HepG2 (cell line): ENCODE data around the gene KCNK7.

ENCODE experiments used
- ATF1 ChIP-seq: IDR thresholded peaks from 2 replicates; pipeline ENCODE4 v1.6.1; 2016; ENCODE audit warnings: mild to moderate bottlenecking, control low read depth
- ATF7 ChIP-seq, 2 experiments: fragments of 450-650 bp in 1 of 2; sonication (generic) in 1 of 2; formaldehyde crosslinking in 1 of 2; IDR thresholded peaks; 2 replicates each; pipeline versions ENCODE4 v1.4.0 to v1.6.1; 2016 to 2020; ENCODE audit warnings: antibody characterized with exemption in 1 of 2, mild to moderate bottlenecking in 1 of 2, missing genetic modification reagents in 1 of 2
- NCOR1 ChIP-seq: fragments of 200-600 bp; sonication (generic); IDR thresholded peaks from 2 replicates; pipeline ENCODE4 v1.7.0; 2017; ENCODE audit warnings: antibody characterized with exemption, low read length, borderline replicate concordance
- REPIN1 ChIP-seq: sonication (generic); formaldehyde crosslinking; IDR thresholded peaks from 2 replicates; pipeline ENCODE4 v1.8.0; 2022; ENCODE audit warnings: missing genetic modification reagents, low read depth, mild to moderate bottlenecking, borderline replicate concordance
- RFX1 ChIP-seq: fragments of 450-650 bp; IDR thresholded peaks from 2 replicates; pipeline ENCODE4 v1.6.1; 2017
- SIN3A ChIP-seq: IDR thresholded peaks from 2 replicates; pipeline ENCODE4 v1.6.1; 2011; ENCODE audit warnings: low read depth, mild to moderate bottlenecking, control low read depth, low read length, borderline replicate concordance
- ZNF224 ChIP-seq: sonication (generic); formaldehyde crosslinking; IDR thresholded peaks from 2 replicates; pipeline ENCODE4 v1.5.0; 2020; ENCODE audit warnings: mild to moderate bottlenecking, missing genetic modification reagents
- ZNF263 ChIP-seq: sonication (generic); formaldehyde crosslinking; IDR thresholded peaks from 2 replicates; pipeline ENCODE4 v1.4.0; 2020; ENCODE audit warnings: missing genetic modification reagents
- TF ChIP-seq, protein P1 (sequence below): sonication (generic); formaldehyde crosslinking; IDR thresholded peaks from 2 replicates; pipeline ENCODE4 v1.5.0; 2020; ENCODE audit warnings: mild to moderate bottlenecking, missing genetic modification reagents, moderate library complexity
- TF ChIP-seq, protein P2 (sequence below): sonication (generic); formaldehyde crosslinking; IDR thresholded peaks from 2 replicates; pipeline ENCODE4 v1.8.1; 2023; ENCODE audit warnings: mild to moderate bottlenecking, inconsistent platforms, moderate library complexity, missing genetic modification reagents, borderline replicate concordance
- TF ChIP-seq, protein P3 (sequence below), 2 experiments: IDR thresholded peaks; 2 replicates each; pipeline ENCODE4 v1.6.1; 2011 to 2012; ENCODE audit warnings: low read length in 2 of 2, borderline replicate concordance in 1 of 2, low read depth in 1 of 2, mild to moderate bottlenecking in 1 of 2, moderate library complexity in 1 of 2
- TF ChIP-seq, protein P4 (sequence below), 2 experiments: sonication (generic) in 1 of 2; formaldehyde crosslinking in 1 of 2; IDR thresholded peaks; 2 replicates each; pipeline versions ENCODE4 v1.5.1 to v1.6.1; 2011 to 2020; ENCODE audit warnings: borderline replicate concordance in 1 of 2, low read depth in 1 of 2, low read length in 1 of 2, mild to moderate bottlenecking in 1 of 2, missing genetic modification reagents in 1 of 2, moderate library complexity in 1 of 2

DNA sequence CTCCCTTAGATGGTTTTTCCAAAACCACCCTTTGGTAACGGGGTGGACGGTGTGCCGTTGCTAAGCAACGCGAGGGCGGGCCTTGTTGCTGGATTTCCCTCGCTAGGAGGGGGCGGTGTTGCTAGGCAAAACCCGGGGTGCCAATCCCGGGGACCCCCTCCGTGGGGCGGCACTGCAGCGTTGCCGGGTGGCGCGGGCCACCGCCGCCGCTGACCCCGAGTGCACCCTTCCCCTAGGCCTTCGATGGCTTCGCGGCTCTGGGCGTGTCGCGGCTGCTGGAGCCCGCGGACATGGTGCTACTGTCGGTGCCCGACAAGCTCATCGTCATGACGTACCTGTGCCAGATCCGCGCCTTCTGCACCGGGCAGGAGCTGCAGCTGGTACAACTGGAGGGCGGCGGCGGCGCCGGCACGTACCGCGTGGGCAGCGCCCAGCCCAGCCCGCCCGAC lies 10.9 kb downstream of the KCNK7 start:
- TF ChIP-seq ZNF263 (no peak), NCOR1 (no peak), RFX1 (no peak), REPIN1 (CRISPR knock-in tag) (no peak), ATF1 (CRISPR knock-in tag) (no peak), SIN3A (no peak), ATF7 (IDR thresholded peaks at IDR 0.05) (no peak), ATF7 (CRISPR knock-in tag; IDR thresholded peaks at IDR 0.05) (no peak), ZNF224 (CRISPR knock-in tag) (no peak)
- TF ChIP-seq, protein P1, sequence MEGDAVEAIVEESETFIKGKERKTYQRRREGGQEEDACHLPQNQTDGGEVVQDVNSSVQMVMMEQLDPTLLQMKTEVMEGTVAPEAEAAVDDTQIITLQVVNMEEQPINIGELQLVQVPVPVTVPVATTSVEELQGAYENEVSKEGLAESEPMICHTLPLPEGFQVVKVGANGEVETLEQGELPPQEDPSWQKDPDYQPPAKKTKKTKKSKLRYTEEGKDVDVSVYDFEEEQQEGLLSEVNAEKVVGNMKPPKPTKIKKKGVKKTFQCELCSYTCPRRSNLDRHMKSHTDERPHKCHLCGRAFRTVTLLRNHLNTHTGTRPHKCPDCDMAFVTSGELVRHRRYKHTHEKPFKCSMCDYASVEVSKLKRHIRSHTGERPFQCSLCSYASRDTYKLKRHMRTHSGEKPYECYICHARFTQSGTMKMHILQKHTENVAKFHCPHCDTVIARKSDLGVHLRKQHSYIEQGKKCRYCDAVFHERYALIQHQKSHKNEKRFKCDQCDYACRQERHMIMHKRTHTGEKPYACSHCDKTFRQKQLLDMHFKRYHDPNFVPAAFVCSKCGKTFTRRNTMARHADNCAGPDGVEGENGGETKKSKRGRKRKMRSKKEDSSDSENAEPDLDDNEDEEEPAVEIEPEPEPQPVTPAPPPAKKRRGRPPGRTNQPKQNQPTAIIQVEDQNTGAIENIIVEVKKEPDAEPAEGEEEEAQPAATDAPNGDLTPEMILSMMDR (CRISPR knock-in tag), result no peak
- TF ChIP-seq, protein P2, sequence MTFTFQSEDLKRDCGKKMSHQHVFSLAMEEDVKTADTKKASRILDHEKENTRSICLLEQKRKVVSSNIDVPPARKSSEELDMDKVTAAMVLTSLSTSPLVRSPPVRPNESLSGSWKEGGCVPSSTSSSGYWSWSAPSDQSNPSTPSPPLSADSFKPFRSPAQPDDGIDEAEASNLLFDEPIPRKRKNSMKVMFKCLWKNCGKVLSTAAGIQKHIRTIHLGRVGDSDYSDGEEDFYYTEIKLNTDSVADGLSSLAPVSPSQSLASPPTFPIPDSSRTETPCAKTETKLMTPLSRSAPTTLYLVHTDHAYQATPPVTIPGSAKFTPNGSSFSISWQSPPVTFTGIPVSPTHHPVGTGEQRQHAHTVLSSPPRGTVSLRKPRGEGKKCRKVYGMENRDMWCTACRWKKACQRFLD (CRISPR knock-in tag), result no peak
- TF ChIP-seq, protein P3, sequence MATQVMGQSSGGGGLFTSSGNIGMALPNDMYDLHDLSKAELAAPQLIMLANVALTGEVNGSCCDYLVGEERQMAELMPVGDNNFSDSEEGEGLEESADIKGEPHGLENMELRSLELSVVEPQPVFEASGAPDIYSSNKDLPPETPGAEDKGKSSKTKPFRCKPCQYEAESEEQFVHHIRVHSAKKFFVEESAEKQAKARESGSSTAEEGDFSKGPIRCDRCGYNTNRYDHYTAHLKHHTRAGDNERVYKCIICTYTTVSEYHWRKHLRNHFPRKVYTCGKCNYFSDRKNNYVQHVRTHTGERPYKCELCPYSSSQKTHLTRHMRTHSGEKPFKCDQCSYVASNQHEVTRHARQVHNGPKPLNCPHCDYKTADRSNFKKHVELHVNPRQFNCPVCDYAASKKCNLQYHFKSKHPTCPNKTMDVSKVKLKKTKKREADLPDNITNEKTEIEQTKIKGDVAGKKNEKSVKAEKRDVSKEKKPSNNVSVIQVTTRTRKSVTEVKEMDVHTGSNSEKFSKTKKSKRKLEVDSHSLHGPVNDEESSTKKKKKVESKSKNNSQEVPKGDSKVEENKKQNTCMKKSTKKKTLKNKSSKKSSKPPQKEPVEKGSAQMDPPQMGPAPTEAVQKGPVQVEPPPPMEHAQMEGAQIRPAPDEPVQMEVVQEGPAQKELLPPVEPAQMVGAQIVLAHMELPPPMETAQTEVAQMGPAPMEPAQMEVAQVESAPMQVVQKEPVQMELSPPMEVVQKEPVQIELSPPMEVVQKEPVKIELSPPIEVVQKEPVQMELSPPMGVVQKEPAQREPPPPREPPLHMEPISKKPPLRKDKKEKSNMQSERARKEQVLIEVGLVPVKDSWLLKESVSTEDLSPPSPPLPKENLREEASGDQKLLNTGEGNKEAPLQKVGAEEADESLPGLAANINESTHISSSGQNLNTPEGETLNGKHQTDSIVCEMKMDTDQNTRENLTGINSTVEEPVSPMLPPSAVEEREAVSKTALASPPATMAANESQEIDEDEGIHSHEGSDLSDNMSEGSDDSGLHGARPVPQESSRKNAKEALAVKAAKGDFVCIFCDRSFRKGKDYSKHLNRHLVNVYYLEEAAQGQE (IDR thresholded peaks at IDR 0.05; ENCODE audit: borderline replicate concordance in 1 of 2, low read depth in 1 of 2, low read length in 2 of 2), result no peak
- TF ChIP-seq, protein P4, sequence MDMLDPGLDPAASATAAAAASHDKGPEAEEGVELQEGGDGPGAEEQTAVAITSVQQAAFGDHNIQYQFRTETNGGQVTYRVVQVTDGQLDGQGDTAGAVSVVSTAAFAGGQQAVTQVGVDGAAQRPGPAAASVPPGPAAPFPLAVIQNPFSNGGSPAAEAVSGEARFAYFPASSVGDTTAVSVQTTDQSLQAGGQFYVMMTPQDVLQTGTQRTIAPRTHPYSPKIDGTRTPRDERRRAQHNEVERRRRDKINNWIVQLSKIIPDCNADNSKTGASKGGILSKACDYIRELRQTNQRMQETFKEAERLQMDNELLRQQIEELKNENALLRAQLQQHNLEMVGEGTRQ (IDR thresholded peaks at IDR 0.05; ENCODE audit: low read depth, low read length), result no peak
- TF ChIP-seq, protein P4 (CRISPR knock-in tag; IDR thresholded peaks at IDR 0.05; ENCODE audit: borderline replicate concordance), result no peak
